Measurements from ENCODE around the gene HOMEZ.
"Not testable (repeated sequence)": the region's sequence is repeated elsewhere in the genome, so short reads cannot be mapped to it uniquely, and the experiment has no call there.

The HOMEZ gene

GRCh38 chr14:23228812-23229211 lies 57.1 kb downstream of the HOMEZ start:
- in situ Hi-C loops (cut with HindIII; ENCODE audit: low sequenced_read_pairs) = no loop called here

- in situ Hi-C loops (cut with HindIII; ENCODE audit: low sequenced_read_pairs) = no loop called here
Measured at GRCh38 chr14:23227566-23227965, 58.4 kb downstream of the HOMEZ start.

- in situ Hi-C loops (cut with HindIII; ENCODE audit: low sequenced_read_pairs) = not testable (repeated sequence)
Measured at GRCh38 chr14:23224958-23225357, 61.0 kb downstream of the HOMEZ start.

Data from DLD1 (cell line).